Right hindlimb (tissue), 1 donor: ENCODE data around the gene MUCL3.
"Not testable (repeated sequence)": the region's sequence is repeated elsewhere in the genome, so short reads cannot be mapped to it uniquely, and the experiment has no call there.

Source experiments
- DNase-seq: peaks from one replicate; pipeline ENCODE4 v3.0.0-alpha.2; 2018

Gene MUCL3

GRCh38 chr6:30914076-30914853 lies 26.5 kb upstream of the MUCL3 start, which contains the start of gene VARS2:
Gene VARS2 (plus strand): TSS chr6:30914238. CDS start chr6:30914837, 599 bp downstream.
- peak; percentile 97 for DNase-seq

GRCh38 chr6:30914854-30915590 lies 25.8 kb upstream of the MUCL3 start:
- DNase-seq: peak; percentile 42

DNA sequence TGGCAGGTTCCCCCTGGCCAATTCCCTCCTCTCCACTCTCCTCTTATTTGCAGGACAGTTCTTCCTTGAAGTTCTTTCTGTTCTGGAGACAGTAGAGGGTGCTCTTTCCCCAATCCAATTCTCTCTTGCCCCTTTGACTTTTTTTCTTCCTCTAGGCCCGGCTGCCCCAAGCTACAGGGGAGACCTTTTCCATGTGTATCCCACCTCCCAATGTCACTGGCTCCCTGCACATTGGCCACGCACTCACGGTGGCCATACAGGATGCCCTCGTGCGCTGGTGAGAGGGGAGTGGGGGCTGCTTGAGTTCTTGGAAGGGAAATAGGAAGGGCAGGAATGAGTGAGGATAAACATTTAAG lies 25.2 kb upstream of the MUCL3 start:
- DNase-seq: peak; percentile 42

DNA sequence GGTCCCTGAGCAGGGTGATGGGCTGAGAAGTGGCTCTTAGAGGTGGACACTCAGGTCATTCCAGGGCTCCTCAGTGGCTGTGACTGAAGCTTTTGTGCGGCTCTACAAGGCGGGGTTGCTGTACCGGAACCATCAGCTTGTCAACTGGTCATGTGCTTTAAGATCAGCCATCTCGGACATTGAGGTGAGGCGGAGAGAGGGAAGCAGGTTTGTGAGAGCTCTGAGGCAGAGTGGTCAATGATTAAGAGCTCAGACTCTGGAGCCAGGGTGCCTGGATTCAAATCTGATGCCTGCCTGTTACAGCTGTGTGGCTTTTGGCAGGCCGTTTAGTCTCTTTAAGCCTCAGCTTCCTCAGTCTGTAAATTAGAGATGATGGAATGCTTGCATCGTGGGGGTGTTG lies 23.7 kb upstream of the MUCL3 start:
- no peak for DNase-seq

DNA sequence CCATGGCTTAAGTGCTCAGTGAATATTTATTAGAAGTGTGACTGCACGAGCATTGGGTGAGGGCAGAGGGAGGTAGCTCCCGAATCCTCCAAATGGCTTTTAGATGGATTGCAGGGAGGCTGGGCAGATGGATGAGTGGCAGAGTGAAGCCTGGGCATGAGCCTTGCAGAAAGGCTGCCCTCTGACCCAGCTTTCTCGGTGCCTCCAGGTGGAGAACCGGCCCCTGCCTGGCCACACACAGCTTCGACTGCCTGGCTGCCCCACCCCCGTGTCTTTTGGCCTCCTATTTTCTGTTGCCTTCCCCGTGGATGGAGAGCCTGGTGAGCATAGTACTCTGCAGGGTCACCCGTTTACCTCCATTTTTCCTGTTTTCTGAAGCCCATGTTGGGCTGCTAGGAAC lies 23.3 kb upstream of the MUCL3 start:
- DNase-seq: no peak

GRCh38 chr6:30918670-30919069 lies 22.1 kb upstream of the MUCL3 start:
- DNase-seq: no peak

DNA sequence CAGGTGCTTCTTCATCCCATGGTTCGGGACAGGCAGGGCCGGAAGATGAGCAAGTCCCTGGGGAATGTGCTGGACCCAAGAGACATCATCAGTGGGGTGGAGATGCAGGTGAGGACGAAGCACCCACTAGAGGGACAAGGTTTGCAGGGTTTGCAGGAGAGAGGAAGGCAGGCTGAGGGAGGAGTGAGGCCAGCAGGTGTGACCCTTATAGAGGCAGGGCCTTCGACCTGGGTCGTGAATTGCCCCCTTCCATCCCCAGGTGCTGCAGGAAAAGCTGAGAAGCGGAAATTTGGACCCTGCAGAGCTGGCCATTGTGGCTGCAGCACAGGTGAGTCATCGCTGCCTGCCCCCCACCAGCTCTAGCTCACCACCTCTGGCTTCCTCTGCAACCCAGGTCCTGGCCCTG lies 18.3 kb upstream of the MUCL3 start:
- no peak for DNase-seq

- DNase-seq: not testable (repeated sequence)
Observed at GRCh38 chr6:30924040-30924627, 16.6 kb upstream of the MUCL3 start.

GRCh38 chr6:30926644-30927043 lies 14.1 kb upstream of the MUCL3 start:
- no peak for DNase-seq

DNA sequence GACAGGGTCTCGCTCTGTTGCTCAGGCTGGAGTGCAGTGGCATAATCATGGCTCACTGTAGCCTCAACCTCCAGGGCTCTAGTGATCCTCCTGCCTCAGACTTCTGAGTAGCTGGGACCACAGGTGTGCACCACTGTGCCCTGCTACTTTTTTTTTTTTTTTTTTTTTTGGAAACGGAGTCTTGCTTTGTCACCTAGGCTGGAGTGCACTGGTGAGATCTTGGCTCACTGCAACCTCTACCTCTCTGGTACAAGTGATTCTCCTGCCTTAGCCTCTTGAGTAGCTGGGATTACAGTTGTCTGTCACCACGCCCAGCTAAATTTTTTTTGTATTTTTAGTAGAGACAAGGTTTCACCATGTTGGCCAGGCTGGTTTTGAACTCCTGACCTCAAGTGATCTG lies 13.7 kb upstream of the MUCL3 start:
- DNase-seq: not testable (repeated sequence)

DNA sequence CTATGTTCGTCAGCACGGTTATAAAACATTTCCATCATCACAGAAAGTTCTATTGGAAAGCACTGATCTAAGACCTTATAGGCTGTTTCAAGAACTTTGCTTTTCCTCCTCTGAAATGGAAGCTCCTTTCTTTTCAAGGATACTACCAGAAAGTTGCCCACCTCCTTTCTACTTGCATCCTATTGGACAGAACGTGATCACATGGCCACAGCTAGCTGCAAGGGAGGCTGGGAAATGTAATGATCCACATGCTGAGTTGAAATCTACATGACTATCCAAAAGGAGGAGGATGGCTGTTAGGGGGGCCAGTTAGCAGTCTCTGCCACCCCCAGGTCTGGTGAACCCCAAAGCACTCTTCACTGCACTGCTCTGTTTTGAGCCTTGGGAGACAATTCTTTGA lies 12.1 kb upstream of the MUCL3 start:
- DNase-seq: no peak

DNA sequence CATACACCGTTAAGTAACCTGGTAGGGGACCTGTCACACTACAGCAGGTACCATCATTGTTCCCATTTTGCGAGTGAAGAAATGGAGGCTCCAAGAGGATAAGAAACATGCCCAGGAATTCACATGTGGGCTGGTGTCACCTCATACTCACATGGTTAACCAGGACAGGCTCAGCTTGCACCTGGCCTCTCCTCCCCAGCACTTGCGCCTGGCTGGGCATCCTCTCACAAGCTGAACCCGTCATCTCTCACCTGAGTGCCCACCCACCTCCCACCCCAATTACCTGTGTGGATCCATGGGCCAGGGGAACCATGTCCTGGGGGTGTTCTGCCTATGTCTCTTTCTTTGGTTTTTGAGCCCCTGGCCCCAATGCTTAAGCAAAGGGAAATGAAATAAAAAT lies 10.3 kb upstream of the MUCL3 start:
- DNase-seq: no peak

- DNase-seq: no peak
Observed at GRCh38 chr6:30931272-30931671, 9.5 kb upstream of the MUCL3 start.

DNA sequence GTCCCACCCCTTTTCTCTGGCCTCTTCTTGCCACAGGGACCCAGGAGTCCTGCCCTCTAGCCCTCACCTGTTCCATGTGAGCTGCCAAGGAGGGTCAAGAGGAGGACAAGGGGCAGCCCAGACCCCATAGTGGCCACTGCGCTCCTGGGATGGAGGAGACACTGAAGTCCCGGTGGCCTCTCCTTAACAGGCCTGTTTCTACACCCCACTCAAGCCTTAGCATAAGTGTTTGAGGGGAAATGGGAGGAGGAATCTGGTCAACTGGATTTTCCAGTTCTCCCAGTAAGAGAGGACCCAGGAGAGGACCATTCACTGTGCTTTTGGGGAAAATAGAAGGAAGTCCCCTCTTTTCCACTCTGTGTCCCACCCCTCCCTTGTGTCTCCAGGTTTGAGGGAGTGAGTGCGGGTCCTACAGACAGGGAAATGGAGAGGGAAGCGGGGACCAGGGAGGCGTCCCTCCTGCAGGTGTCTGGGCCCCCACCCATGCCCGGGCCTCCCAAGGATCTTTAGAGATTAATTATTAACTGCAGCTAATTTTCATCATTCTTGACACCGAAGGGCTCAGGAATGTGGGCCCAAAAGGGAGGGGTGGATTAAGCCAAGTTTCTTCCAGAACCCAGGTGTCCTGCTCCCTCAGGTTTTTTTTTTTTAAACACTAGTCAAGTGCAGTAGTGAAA lies 8.7 kb upstream of the MUCL3 start, which contains the start of gene SFTA2:
SFTA2 (minus strand) TSS at position 202 of the 677 bp plus-strand sequence; CDS start at position 128, 74 bp downstream.
- no peak for DNase-seq

GRCh38 chr6:30932665-30933365 lies 8.0 kb upstream of the MUCL3 start:
- no peak for DNase-seq

- DNase-seq: no peak
Observed at GRCh38 chr6:30935018-30935417, 5.8 kb upstream of the MUCL3 start.

DNA sequence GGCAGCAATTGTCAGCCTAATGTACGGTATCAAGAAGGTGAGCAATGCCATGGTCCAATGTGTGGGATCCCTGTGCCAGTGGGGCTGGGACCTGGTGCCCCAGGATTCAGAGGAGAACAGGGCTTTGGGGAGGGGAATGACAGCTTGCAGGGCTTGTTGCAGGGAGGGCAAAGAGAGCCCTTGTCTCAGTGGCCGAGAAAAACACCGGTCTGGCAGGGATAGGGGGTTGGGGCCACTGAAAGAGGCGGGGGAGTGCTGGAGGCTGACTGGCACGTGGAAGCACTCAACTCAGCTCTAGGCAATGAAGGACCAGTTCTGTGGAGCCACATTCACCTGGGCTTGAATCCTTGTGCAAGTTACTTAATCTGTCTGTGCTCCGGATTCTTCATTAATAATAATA lies 3.5 kb upstream of the MUCL3 start:
- no peak for DNase-seq

GRCh38 chr6:30938730-30939129 lies 2.0 kb upstream of the MUCL3 start:
- no peak for DNase-seq

- DNase-seq: no peak
Observed at GRCh38 chr6:30939473-30939872, 1.3 kb upstream of the MUCL3 start.

GRCh38 chr6:30942338-30943060 lies 1.7 kb downstream of the MUCL3 start:
- DNase-seq: peak; percentile 56

- DNase-seq: no peak
Observed at GRCh38 chr6:30944051-30944450, 3.3 kb downstream of the MUCL3 start.

GRCh38 chr6:30945281-30945680 lies 4.5 kb downstream of the MUCL3 start:
- no peak for DNase-seq
